Measurements from ENCODE around the gene ZFP64. TPM values are rescaled to one million over a fixed set of nuclear protein-coding genes. Genes with fewer than 3 reads are reported as not detected.

Gene ZFP64
- total and polyA plus RNA-seq, 2 donors (not counting 3 experiments of a cell fraction or from before 2014, with no cell fraction given) = 31.7 to 35.4 TPM

DNA sequence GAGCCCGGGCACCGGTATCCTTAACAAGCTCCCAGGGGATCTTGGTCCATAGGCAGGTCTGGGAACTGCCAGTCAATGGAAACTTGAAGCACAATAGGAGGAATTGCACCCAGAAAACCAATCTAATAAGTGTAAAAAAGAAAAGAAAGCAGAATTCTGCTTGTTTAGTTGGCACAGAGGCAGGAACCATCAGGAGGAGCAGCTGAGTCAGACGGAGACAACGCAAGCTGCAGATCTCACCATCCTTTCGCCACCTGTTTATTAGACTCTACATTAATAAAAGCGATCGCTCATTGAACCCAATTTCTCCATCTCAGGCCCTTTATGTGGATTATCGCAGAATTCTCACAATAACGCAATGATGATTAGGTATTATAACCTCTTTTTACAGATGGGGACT is 9.8 kb downstream of the ZFP64 start:
- dilution Hi-C loops (cut with MboI; ENCODE audit: extremely low pct_ligation_motif_present, low sequenced_read_pairs) = no loop called here
- H3K9me1 ChIP-seq (replicated peaks; ENCODE audit: control insufficient read depth, extremely low read depth, insufficient read depth, low read length) = no peaks in the 10 kb centered on the region
- POLR2A ChIA-PET = no interaction called here
- no peak overlapping the region for H3K4me3 ChIP-seq (replicated peaks in 1 of 3; ENCODE audit: insufficient read depth in 1 of 3, low read depth in 1 of 3, low read length in 3 of 3)
- CTCF ChIA-PET = interaction anchor here (1.2 to 1.5 kb wide), 2 partner anchors 10 to 15 kb away, joined by 3 to 4 read pairs; partner anchors contain the start of gene ZFP64
- intact Hi-C loops (cut with micrococcal nuclease) = no loop called here
- BruUV-seq (replicated peaks) = no TSS peak
- H3K4me1 ChIP-seq (ENCODE audit: control insufficient read depth, extremely low read depth, insufficient read depth, low read length) = no peaks in the 10 kb centered on the region
- no peaks in the 10 kb centered on the region for H3K27me3 ChIP-seq (ENCODE audit: control insufficient read depth in 2 of 2, insufficient read depth in 2 of 2, low read length in 2 of 2)
- no peak overlapping the region for H3K9ac ChIP-seq (replicated peaks; ENCODE audit: extremely low read depth, insufficient read depth, low read length)
- H3K79me2 ChIP-seq (ENCODE audit: control insufficient read depth, insufficient read depth, low read length) = no peaks in the 10 kb centered on the region
- FAIRE-seq (no peak), DNase-seq (ENCODE audit: low read depth, low spot score) (no peak)
- H3K36me3 ChIP-seq (ENCODE audit: control insufficient read depth in 2 of 2, extremely low read depth in 1 of 2, insufficient read depth in 2 of 2, low read length in 2 of 2) = peaks cover 0 to 2% of the 10 kb centered on the region in 2 experiments
- no peaks in the 10 kb centered on the region for H4K20me1 ChIP-seq (replicated peaks; ENCODE audit: control insufficient read depth, extremely low read depth, insufficient read depth, low read length)
- H3K4me2 ChIP-seq (ENCODE audit: insufficient read depth, low read length) = no peak overlapping the region
- H3K9me3 ChIP-seq (replicated peaks; ENCODE audit: control insufficient read depth, insufficient read depth, low read length) = no peaks in the 10 kb centered on the region
- H2AFZ ChIP-seq (ENCODE audit: low read depth, low read length) = no peak overlapping the region
- TF ChIP-seq, protein P1, sequence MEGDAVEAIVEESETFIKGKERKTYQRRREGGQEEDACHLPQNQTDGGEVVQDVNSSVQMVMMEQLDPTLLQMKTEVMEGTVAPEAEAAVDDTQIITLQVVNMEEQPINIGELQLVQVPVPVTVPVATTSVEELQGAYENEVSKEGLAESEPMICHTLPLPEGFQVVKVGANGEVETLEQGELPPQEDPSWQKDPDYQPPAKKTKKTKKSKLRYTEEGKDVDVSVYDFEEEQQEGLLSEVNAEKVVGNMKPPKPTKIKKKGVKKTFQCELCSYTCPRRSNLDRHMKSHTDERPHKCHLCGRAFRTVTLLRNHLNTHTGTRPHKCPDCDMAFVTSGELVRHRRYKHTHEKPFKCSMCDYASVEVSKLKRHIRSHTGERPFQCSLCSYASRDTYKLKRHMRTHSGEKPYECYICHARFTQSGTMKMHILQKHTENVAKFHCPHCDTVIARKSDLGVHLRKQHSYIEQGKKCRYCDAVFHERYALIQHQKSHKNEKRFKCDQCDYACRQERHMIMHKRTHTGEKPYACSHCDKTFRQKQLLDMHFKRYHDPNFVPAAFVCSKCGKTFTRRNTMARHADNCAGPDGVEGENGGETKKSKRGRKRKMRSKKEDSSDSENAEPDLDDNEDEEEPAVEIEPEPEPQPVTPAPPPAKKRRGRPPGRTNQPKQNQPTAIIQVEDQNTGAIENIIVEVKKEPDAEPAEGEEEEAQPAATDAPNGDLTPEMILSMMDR (IDR thresholded peaks at IDR 0.05; ENCODE audit: extremely low read depth in 1 of 2, insufficient read depth in 1 of 2, low read depth in 1 of 2, low read length in 2 of 2) = no peak
- TF ChIP-seq POLR2A (IDR thresholded peaks at IDR 0.05; ENCODE audit: low read depth, low read length) = no peak
- no peak for TF ChIP-seq FOS (IDR thresholded peaks at IDR 0.05; ENCODE audit: borderline replicate concordance, insufficient read depth, low read length)
- TF ChIP-seq MYC (IDR thresholded peaks at IDR 0.05; ENCODE audit: low read depth, low read length) = no peak
- TF ChIP-seq, protein P2, sequence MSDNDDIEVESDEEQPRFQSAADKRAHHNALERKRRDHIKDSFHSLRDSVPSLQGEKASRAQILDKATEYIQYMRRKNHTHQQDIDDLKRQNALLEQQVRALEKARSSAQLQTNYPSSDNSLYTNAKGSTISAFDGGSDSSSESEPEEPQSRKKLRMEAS (IDR thresholded peaks at IDR 0.05; ENCODE audit: insufficient read depth, insufficient read length) = no peak
- TF ChIP-seq EZH2 (IDR thresholded peaks at IDR 0.05; ENCODE audit: borderline replicate concordance, low read depth, low read length, severe bottlenecking) = no peak
- no peak for TF ChIP-seq POLR2AphosphoS5 (IDR thresholded peaks at IDR 0.05; ENCODE audit: insufficient read depth, low read depth, low read length)
- TF ChIP-seq JUN (IDR thresholded peaks at IDR 0.05; ENCODE audit: borderline replicate concordance, insufficient read depth, insufficient read length, low read depth) = no peak
- TF ChIP-seq GATA2 (IDR thresholded peaks at IDR 0.05; ENCODE audit: insufficient read depth, insufficient read length, low read depth, low read length) = no peak
- H3K27ac ChIP-seq (ENCODE audit: insufficient read depth, low read depth, low read length) = no peak overlapping the region
